GM12878 (cell line): ENCODE results near the gene FAM89B. TPM values are rescaled to one million over a fixed set of nuclear protein-coding genes. Genes with fewer than 3 reads are reported as not detected.

ENCODE experiments used
- ATAC-seq: fragments of 200-7000 bp; cut with Tn5 transposase; 3 replicates; pipeline ENCODE4 v1.9.1; 2020; ENCODE audit warnings: mild to moderate bottlenecking, moderate library complexity
- BruUV-seq: library from RNA; stranded (reverse); fragments of 400-500 nt; replicated peaks from 2 replicates; lab custom pipeline; 2021; lab: Mats Ljungman, UMichigan
- CTCF ChIA-PET: fragments of 300-600 bp; sonication (Branson Sonifier 250); formaldehyde crosslinking; extraction: SDS; loops from one replicate; lab custom pipeline; 2021; ENCODE audit warnings: inconsistent platforms; lab: Yijun Ruan, JAX
- POLR2A ChIA-PET: fragments of 350-600 bp; formaldehyde crosslinking; extraction: SDS; loops from one replicate; lab custom pipeline; 2021; ENCODE audit warnings: inconsistent platforms; lab: Charles Lee
- RAD21 ChIA-PET: fragments of 300-600 bp; sonication (Branson Sonifier 250); formaldehyde crosslinking; loops from one replicate; lab custom pipeline; 2023; ENCODE audit warnings: antibody characterized with exemption; ENCODE audit not compliant: unreplicated experiment; lab: Charles Lee
- SMC1A ChIA-PET: fragments of 300-600 bp; sonication (Branson Sonifier 250); formaldehyde crosslinking; loops from one replicate; lab custom pipeline; 2023; ENCODE audit not compliant: unreplicated experiment, uncharacterized antibody; lab: Charles Lee
- DNase-seq: peaks from one replicate; pipeline ENCODE4 v3.0.0-alpha.2; 2011; ENCODE audit warnings: low read depth, low spot score
- FAIRE-seq: peaks from 3 replicates; lab custom pipeline; 2011; peaks lifted over from hg19 to GRCh38; lab: Jason Lieb, UNC
- H2AFZ ChIP-seq: 2 replicates; pipeline ENCODE4 v1.6.0; 2011; ENCODE audit warnings: low read depth, low read length, control low read depth; ENCODE audit not compliant: control insufficient read depth
- H3K27ac ChIP-seq: 2 replicates; pipeline ENCODE4 v1.5.1; 2011; ENCODE audit warnings: control low read depth; ENCODE audit not compliant: control insufficient read depth, insufficient read depth
- H3K27me3 ChIP-seq, 2 experiments: replicated peaks in 1 of 2; 2 replicates each; pipeline versions ENCODE4 v1.6.0 to v1.6.1; 2011; ENCODE audit warnings: low read length in 1 of 2; ENCODE audit not compliant: control insufficient read depth in 2 of 2, insufficient read depth in 2 of 2
- H3K36me3 ChIP-seq, 2 experiments: 2 replicates each; pipeline ENCODE4 v1.5.1; 2011; ENCODE audit warnings: low read length in 1 of 2; ENCODE audit not compliant: control insufficient read depth in 2 of 2, insufficient read depth in 2 of 2
- H3K4me1 ChIP-seq: 2 replicates; pipeline ENCODE4 v1.6.1; 2011; ENCODE audit warnings: mild to moderate bottlenecking, low read length, moderate library complexity, mixed read lengths; ENCODE audit not compliant: control insufficient read depth, insufficient read depth
- H3K4me2 ChIP-seq: 2 replicates; pipeline ENCODE4 v1.6.0; 2011; ENCODE audit warnings: control low read depth; ENCODE audit not compliant: control insufficient read depth, insufficient read depth
- H3K4me3 ChIP-seq: fragments of 200-600 bp; sonication (generic); 2 replicates; pipeline ENCODE4 v1.5.1; 2016
- H3K79me2 ChIP-seq: 2 replicates; pipeline ENCODE4 v1.6.0; 2011; ENCODE audit warnings: low read length; ENCODE audit not compliant: control insufficient read depth, insufficient read depth
- H3K9ac ChIP-seq: 2 replicates; pipeline ENCODE4 v1.8.0; 2011; ENCODE audit warnings: low read length, control low read depth, mixed read lengths; ENCODE audit not compliant: control insufficient read depth, insufficient read depth
- H3K9me3 ChIP-seq: replicated peaks from 3 replicates; pipeline ENCODE4 v1.5.1; 2011; ENCODE audit warnings: mild to moderate bottlenecking, low read length; ENCODE audit not compliant: control insufficient read depth, insufficient read depth
- H4K20me1 ChIP-seq: 2 replicates; pipeline ENCODE4 v1.6.0; 2011; ENCODE audit not compliant: control insufficient read depth, insufficient read depth
- BACH1 ChIP-seq: fragments of 450-650 bp; IDR thresholded peaks from 2 replicates; pipeline ENCODE4 v1.6.1; 2017; ENCODE audit warnings: mild to moderate bottlenecking, borderline replicate concordance
- EGR1 ChIP-seq, 2 experiments: IDR thresholded peaks; 1 replicate in 1 of 2; 2 replicates in 1 of 2; pipeline ENCODE4 v1.6.1; 2011 to 2012; ENCODE audit warnings: low read depth in 2 of 2, low read length in 2 of 2, borderline replicate concordance in 1 of 2, mild to moderate bottlenecking in 1 of 2, moderate library complexity in 1 of 2
- ETV6 ChIP-seq, 2 experiments: fragments of 450-650 bp in 1 of 2; IDR thresholded peaks in 1 of 2; conservative IDR thresholded peaks in 1 of 2; 2 replicates each; pipeline ENCODE4 v1.6.1; 2014; ENCODE audit warnings: antibody characterized with exemption in 1 of 2, borderline replicate concordance in 1 of 2, low read depth in 1 of 2, mild to moderate bottlenecking in 1 of 2, moderate library complexity in 1 of 2
- MAX ChIP-seq: IDR thresholded peaks from 2 replicates; pipeline ENCODE4 v1.6.1; 2012; ENCODE audit warnings: low read depth, low read length, improper control_type of control experiment
- POLR2A ChIP-seq: IDR thresholded peaks from 2 replicates; pipeline ENCODE4 v1.6.1; 2011; ENCODE audit warnings: low read depth, mild to moderate bottlenecking, low read length
- RFX5 ChIP-seq: IDR thresholded peaks from 2 replicates; pipeline ENCODE4 v1.6.1; 2011; ENCODE audit warnings: low read depth, low read length, improper control_type of control experiment
- SPI1 ChIP-seq: IDR thresholded peaks from 2 replicates; pipeline ENCODE4 v1.6.1; 2011; ENCODE audit warnings: low read depth, mild to moderate bottlenecking, low read length, moderate library complexity, borderline replicate concordance; ENCODE audit not compliant: insufficient read depth
- TCF3 ChIP-seq: IDR thresholded peaks from 2 replicates; pipeline ENCODE4 v1.6.1; 2012; ENCODE audit warnings: low read depth, mild to moderate bottlenecking, low read length, borderline replicate concordance; ENCODE audit not compliant: insufficient read depth
- ZSCAN29 ChIP-seq: fragments of 450-650 bp; IDR thresholded peaks from 2 replicates; pipeline ENCODE4 v1.6.1; 2017; ENCODE audit warnings: mild to moderate bottlenecking, moderate library complexity
- WGBS: methylation state at CpG from one replicate; pipeline ENCODE4 v1.1.6; 2016; ENCODE audit warnings: low lambda C conversion rate; ENCODE audit not compliant: insufficient replicate concordance, insufficient coverage; ENCODE audit errors: missing lambda C conversion rate; 5-methylcytosine and 5-hydroxymethylcytosine counted together
- in situ Hi-C: fragments of 300-500 bp; cut with MboI; formaldehyde crosslinking; loops from 9 replicates; pipeline ENCODE4 v1.14.3; 2018; ENCODE audit warnings: mixed read lengths
- intact Hi-C: fragments of 100-400 bp; cut with micrococcal nuclease; formaldehyde crosslinking; loops from one replicate; pipeline ENCODE4 v1.14.2; 2022; ENCODE audit not compliant: unreplicated experiment
- polyA plus RNA-seq, 11 experiments: library from polyadenylated mRNA; depleted of rRNA in 4 of 11; unstranded in 6 of 11; stranded (reverse) in 5 of 11; fragments of >200 nt; fragmentation: Nextera tagmentation in 4 of 11; fragmentation: Illumina TruSeq in 1 of 11; extraction: Ambion mirVana in 4 of 11; extraction: Trizol in 1 of 11; gene quantifications; 1 replicate in 1 of 11; 2 replicates in 10 of 11; pipeline versions ENCODE4 v1.2.1 to v1.2.3, GENCODE V29; 2011 to 2016; ENCODE audit warnings: inconsistent platforms in 2 of 11, missing spikeins in 2 of 11, low read depth in 1 of 11
- total RNA-seq, 4 experiments: library from RNA; depleted of rRNA in 3 of 4; stranded (reverse); fragments of >200 nt in 3 of 4; fragmentation: Illumina TruSeq in 1 of 4; extraction: Trizol in 1 of 4; gene quantifications; 2 replicates each; pipeline versions ENCODE4 v1.2.1 to v1.2.3, GENCODE V29; 2013 to 2021

The FAM89B gene
- total and polyA plus RNA-seq, 10 of the 15 experiments (the other 5 are each of a cell fraction or from before 2014, with no cell fraction given): 0.34 to 36.7 (median 9.8) TPM

DNA sequence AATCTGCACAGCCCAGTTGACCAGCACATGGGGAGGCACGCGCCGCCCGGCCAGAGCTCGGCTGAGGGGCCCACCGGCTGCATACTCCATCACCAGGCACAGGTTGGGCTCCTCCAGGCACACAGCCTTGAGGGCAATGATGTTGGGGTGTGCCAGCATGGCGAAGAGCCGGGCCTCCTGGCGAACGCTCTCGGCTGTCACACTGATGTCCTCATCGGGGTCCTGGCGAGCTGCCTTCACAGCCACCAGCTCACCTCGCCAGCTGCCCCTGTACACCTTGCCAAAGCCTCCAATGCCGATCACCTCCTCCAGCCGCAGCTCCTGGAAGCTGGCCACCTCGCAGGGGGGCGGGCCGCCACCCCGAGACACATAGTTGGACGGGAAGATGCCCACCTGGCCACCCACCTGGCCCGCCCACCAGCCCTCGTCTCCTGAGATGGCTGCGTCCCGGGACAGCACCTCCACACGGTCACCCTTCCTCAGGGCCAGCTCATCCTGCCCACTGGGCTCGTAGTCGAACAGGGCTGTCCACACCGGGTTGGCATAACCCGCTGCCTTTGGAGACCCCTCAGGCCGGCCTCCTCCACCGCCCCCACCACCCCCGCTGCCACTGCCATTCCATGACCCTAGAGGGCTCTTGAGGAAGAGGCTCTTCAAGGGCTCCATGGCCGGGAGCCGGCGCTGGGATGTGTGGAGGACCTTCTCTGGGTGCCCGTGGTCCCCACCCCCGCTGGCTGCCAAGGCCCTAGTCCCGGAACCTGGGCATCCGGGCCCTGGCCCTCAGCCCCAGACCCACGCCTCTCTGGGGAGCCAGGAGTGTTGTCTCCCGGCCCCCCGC lies 41.0 kb downstream of the FAM89B start:
- Histone ChIP-seq H3K4me3 (peak overlapping the region; percentile 99), H3K27me3 (no peaks in the 10 kb centered on the region), H3K27ac (peak overlapping the region; percentile 91), H3K36me3 (peaks cover 6 to 11% of the 10 kb centered on the region in 2 experiments; a peak in 3 of 4 replicates), H3K9me3 (no peaks in the 10 kb centered on the region), H3K4me2 (peak overlapping the region; percentile 93), H4K20me1 (no peaks in the 10 kb centered on the region; the same call in 1 of the 2 replicates), H2AFZ (no peak overlapping the region), H3K9ac (peak overlapping the region; percentile 85), H3K4me1 (peaks cover 24% of the 10 kb centered on the region), H3K79me2 (peaks cover 74% of the 10 kb centered on the region)
- no TSS peak for BruUV-seq
- ChIA-PET SMC1A (interaction anchor here (0.9 to 3.0 kb wide), 4 partner anchors 24 to 193 kb away, joined by 3 to 21 read pairs (median 4); no protein-coding TSS in a partner anchor), POLR2A (interaction anchor here (0.5 to 5.0 kb wide), 13 partner anchors 9 to 277 kb away, joined by 3 to 34 read pairs (median 4); partner anchors contain the start of genes CCDC85B, EHBP1L1, RELA and RNASEH2C), RAD21 (interaction anchor here (1.0 to 4.0 kb wide), 9 partner anchors 19 to 72 kb away, joined by 3 to 36 read pairs (median 5); partner anchors contain the start of genes EHBP1L1, FAM89B, RELA and SIPA1), CTCF (interaction anchor here (0.6 to 3.8 kb wide), 6 partner anchors 13 to 197 kb away, joined by 3 to 35 read pairs (median 7); no protein-coding TSS in a partner anchor)
- DNase-seq (no peak), ATAC-seq (no peak; the same call in 2 of the 3 replicates), FAIRE-seq (no peak)
- intact Hi-C loops: loop anchor here (5.0 kb wide), 1 partner anchor 736 kb away; the partner anchor contains the start of gene EHD1
- no peak for TF ChIP-seq BACH1
- TF ChIP-seq TCF3: 0 out of 2 replicates have a peak, but pooled peaks have one; percentile 10
- TF ChIP-seq EGR1 (IDR thresholded peaks at IDR 0.05; ENCODE audit: borderline replicate concordance in 1 of 2, low read depth in 2 of 2, low read length in 2 of 2): peak in 1 of 2 experiments; percentile 64; a peak in 2 of 3 replicates
- TF ChIP-seq MAX: no peak
- no peak for TF ChIP-seq RFX5
- TF ChIP-seq ZSCAN29: no peak
- TF ChIP-seq POLR2A: 0 out of 2 replicates have a peak, but pooled peaks have one; percentile 15
- no peak for TF ChIP-seq SPI1
- TF ChIP-seq ETV6 (conservative IDR thresholded peaks at IDR 0.05 in 1 of 2, IDR thresholded peaks at IDR 0.05 in 1 of 2; ENCODE audit: borderline replicate concordance in 1 of 2, low read depth in 1 of 2): no peak
- 17% methylated on average over 39 of the region's 43 CpGs for WGBS
- in situ Hi-C loops: no loop called here
